ENCODE measurements around the gene CISH.

DNA sequence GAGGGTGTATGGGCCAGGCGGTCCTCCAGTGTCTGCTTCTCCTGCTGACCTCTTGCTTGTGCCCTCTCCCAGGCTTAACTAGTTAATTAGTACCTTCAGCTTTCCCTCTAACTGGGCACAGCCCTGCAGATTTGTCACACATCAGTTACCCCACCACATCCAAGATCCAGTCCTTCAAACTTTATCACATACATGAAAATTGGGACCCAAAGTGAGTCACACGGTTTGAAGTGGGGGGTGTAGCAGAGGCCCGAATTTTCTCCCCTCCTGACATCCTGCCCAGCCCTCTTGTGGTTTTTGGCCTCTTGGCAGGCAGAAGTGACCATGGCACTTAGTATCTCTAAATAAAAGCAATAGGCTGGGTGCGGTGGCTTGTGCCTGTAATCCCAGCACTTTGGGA is 9.2 kb upstream of the CISH start:
- TF ChIP-seq EZH2 (IDR thresholded peaks at IDR 0.05), result no peak
- TF ChIP-seq POLR2AphosphoS5 (IDR thresholded peaks at IDR 0.05; ENCODE audit: borderline replicate concordance, low read depth, low read length), result no peak
- TF ChIP-seq FOXP2 (optimal IDR thresholded peaks at IDR 0.05; ENCODE audit: control extremely low read depth, extremely low read length, insufficient read depth), result no peak

All from SK-N-MC (cell line).